HG02943 (cell line): ENCODE measurements around the gene SPDYC.
A peak's percentile ranks its signal among the peaks of the same experiment; 100 is the strongest.
"Not testable (repeated sequence)": the region's sequence is repeated elsewhere in the genome, so short reads cannot be mapped to it uniquely, and the experiment has no call there.

ENCODE experiments used
- ATAC-seq: cut with Tn5 transposase; IDR thresholded peaks from one replicate; pipeline ENCODE4 v1.9.1; 2021; ENCODE audit warnings: mild to moderate bottlenecking, low read depth, moderate library complexity; ENCODE audit not compliant: unreplicated experiment

Gene SPDYC

DNA sequence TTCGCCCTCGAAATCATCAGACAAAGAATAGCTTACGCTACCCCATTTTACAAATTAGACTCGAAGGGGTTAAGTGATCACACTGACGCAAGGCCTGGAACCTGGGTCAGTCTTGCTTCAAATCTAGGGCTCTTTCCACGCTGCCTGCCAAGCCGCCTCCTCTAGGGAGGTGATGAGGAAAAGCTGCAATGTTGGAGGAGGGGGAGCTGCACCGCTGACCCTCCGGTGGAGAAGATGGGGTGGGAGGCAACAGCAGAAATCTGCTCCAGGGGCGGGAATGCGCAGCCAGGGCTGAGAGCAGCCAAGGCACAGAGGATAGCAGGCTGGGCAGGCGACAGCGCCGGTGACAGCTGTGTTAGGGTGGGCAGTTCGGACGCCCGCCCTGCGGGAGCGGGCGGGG is 36.3 kb upstream of the SPDYC start:
- ATAC-seq: no peak

DNA sequence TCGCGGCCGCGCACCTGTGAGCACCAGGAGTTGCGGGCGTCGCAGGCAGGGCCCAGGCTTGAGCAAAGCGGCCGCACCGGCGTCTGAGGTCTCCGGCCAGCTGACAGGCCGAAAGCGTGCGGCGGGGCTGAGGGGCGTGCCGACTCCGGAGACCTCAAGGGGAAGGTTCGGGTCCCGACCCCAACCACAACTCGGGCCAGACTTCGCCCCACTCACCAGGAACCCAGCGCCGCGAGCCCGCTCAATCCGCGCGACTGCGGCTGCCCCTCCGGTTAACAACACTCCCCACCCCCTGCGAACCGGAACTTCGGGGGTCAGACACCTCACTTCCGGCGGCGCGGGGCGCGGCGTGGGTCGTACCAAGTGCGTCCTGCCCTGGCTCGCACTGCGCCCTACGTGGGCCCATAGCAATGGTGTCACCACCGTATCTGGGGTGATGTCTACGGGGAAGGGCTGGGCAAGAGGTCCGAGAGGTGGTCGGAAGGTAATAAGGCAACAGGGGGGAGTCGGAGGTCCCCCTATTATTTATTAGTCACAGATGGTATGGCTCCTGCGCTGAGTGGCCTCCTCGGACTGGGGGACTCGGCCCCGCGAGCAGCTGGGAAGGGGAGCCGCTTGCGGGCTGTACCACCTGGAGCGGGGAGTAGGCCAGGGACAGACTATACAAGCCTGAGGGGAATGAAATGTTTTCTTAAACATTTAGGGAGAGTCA is 35.6 kb upstream of the SPDYC start, which contains the start of gene SYVN1:
TSS of gene SYVN1 (minus strand) at position 280 of the 712 bp plus-strand sequence. CDS start 918 bp downstream, outside the sequence.
- peak; percentile 52 for ATAC-seq

DNA sequence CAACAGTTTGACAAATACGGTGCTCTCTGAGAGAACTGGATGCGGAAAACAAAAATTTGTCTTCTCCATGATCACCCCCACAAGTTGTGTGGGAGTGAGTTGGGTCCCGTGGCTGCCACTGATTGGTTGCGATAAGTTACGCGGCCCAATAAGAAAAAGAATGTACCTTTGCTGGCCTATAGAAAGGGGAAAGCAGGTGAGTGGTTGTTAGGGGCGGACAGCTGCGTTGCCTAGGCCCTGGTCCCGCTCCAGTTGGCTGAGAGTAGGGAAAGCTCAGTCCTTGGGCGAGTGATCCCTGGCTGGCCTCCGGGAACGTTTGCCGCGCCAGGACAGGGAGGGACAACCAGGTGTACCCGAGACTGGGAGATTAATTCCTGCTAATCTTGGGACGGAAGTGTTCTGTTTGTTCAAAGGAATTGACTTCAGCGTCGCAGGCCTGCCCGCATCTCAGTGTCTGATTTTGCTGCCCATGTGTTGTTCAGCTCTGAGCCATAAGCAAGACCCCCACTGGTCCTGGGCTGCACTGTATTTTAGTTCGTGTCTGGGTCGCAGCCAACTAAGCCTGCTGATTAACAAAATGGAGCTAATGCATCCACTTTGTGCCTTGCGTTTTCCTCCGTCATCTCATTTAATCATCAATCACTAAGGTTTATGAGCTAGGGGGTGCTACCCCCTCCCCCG is 34.9 kb upstream of the SPDYC start:
- peak; percentile 55 for ATAC-seq

DNA sequence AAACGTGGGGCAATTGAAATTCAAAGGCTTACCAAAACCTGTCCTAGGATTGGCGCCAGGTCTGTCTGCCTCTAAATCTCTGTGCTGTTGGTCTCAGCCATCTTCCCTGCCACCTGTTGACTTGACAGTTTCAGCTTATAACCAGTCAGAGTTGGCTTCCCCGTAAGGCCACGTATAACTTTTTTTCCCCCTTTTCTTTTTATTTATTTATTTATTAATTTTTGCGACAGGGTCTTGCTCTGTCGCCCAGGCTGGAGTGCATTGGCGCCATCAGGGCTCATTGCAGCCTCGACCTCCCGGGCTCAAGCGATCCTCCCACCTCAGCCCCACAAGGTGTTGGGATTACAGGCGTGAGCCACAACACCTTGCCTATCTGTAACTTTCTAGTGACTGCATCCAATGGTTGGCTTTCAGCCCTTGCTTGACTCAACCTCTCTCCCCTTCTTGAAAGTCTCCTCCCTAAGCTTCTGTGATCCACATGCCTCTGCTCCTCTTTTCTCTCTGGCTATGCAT is 34.3 kb upstream of the SPDYC start:
- ATAC-seq: no peak

- no peak for ATAC-seq
Observed at GRCh38 chr11:65136515-65137096, 33.4 kb upstream of the SPDYC start.

DNA sequence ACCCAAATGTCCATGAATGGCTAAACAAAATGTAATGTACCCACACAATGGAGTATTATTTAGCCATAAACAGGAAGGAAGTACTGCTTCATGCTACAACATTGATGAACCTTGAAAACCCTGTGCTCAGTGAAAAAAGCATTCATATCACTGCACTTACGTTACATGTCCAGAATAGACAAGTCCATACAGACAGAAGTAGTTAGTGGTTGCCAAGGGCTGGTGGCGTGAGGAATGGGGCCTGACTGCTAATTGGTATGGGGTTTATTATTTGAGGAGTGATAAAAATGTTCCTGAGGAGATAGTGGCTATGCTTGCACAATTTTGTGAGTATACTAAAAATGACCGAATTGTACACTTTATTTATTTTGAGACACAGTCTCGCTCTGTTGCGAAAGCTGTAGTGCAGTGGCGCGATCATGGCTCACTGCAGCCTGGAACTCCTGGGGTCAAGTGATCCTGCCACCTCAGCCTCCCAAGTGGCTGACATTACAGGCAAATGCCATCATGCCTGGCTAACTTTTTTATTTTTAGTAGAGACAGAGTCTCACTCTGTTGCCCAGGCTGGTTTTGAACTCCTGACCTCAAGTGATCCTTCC is 28.0 kb upstream of the SPDYC start:
- ATAC-seq: no peak

DNA sequence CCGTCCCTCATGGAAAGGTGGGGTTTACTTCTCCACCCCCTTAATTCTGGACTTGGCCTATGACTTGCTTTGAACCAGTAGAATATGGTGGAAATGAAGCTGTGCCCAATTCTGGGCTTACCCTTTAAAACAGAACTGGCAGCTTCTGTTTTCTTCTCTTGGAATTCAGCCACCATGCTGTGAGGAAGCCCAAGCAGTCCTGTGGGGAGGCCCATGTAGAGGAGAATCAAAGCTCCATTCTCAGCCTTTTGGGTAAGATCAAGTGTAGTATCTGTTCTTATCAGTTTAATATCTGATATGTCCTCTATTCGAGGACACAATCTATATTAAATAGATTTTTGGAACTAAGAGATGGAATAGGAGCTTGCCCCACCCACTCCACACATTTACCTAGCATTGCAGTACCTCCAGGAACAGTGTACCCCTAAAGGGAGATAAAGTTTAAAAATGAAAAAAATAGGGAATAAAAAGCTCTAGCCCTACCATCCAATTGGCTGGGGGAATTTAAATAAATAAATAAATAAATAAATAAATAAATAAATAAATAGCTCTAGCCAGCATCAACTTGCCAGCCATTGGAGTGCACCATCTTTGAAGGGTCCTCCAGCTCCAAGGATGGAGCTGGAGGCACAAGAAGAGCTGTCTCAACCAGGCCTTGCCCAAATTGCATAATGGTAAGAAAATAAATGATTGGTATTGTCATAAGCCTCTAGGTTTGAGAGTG is 22.5 kb upstream of the SPDYC start:
- no peak for ATAC-seq

GRCh38 chr11:65148657-65149056 is 21.4 kb upstream of the SPDYC start:
- no peak for ATAC-seq

GRCh38 chr11:65150131-65150508 is 19.9 kb upstream of the SPDYC start:
- ATAC-seq: not testable (repeated sequence)

DNA sequence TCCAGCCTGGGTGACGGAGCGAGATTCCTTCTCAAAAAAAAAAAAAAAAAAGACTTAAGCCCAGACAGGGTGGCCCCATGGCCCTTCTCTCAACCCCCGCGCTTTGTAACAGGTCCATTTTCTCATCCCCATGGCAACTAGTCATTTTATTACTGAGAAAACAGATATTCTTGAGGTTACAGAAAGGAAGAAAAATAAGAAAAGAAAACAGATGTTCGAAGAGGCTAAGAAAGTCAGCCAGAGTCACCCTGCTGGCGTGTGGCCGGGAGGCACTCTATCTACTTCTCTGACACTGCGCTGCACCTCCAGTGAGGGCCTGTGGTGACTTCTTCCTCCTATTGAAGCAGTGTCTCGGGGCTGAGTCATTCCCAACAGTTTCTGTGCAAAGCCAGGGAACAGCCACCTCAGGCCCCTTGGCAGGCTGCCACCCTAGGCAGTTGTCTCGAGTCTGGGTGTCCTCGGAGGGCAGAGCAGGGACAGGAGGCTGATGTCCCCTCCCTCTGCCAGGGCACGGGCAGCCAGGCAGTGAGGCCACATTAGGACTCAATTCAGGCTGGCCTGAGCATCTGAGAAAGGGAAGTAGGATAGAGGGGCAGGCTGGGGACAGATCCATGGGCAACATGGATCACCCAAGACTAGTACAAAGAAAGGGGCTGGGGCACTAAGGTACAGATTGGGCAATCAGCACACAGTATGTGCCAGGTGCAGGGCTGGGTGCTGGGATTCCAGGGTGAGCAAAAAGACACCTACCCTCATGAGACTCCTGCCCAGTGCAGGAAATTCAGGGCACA is 19.3 kb upstream of the SPDYC start:
- ATAC-seq: no peak

- ATAC-seq: no peak
Observed at GRCh38 chr11:65151331-65151899, 18.6 kb upstream of the SPDYC start.

- ATAC-seq: no peak
Observed at GRCh38 chr11:65152122-65152521, 17.9 kb upstream of the SPDYC start.

- ATAC-seq: no peak
Observed at GRCh38 chr11:65156256-65156655, 13.8 kb upstream of the SPDYC start.

GRCh38 chr11:65156926-65157325 is 13.1 kb upstream of the SPDYC start:
- no peak for ATAC-seq

DNA sequence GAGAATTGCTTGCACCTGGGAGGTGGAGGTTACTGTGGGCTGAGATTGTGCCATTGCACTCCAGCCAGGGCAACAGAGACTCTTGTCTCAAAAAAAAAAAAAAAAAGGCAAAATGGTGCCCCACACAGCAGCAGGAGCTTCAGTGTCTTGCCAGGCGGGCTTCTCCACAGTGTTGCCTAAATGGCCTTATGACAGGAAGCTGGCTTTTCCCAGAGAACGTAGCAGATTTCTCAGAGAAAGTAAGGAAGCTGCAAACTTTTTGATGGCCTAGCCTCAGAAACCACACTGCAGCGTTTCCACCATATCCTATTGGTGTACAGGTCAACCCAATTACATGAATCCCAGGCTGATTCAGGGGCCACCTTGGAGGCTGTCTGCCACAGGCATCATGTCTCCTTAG is 12.7 kb upstream of the SPDYC start:
- no peak for ATAC-seq

- ATAC-seq: no peak
Observed at GRCh38 chr11:65159012-65159411, 11.0 kb upstream of the SPDYC start.

- ATAC-seq: no peak
Observed at GRCh38 chr11:65160643-65161042, 9.4 kb upstream of the SPDYC start.

DNA sequence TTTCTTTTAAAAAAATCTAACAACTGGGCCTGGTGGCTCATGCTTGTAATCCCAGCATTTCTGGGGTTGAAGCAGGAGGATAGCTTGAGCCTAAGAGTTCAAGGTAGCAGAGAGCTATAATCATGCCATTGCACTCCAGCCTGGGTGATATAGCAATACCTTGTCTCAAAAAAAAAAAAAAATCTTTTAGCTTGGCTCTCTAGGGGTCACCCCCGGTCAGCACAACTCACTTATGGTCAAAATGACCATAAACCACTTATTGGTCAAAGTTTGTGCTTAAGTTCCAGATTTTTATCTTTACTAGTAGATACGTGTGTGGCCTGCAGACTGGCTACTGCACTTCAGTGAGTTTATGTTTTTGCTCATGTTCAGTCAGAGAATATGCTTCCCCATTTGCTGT is 6.3 kb upstream of the SPDYC start:
- ATAC-seq: no peak
